DLD1 (cell line): ENCODE measurements around the gene NXN.

Experiments used
- in situ Hi-C: cut with HindIII; loops from 2 replicates; pipeline ENCODE4 v1.10.0; 2017; ENCODE audit warnings: low sequenced_read_pairs

Gene NXN

DNA sequence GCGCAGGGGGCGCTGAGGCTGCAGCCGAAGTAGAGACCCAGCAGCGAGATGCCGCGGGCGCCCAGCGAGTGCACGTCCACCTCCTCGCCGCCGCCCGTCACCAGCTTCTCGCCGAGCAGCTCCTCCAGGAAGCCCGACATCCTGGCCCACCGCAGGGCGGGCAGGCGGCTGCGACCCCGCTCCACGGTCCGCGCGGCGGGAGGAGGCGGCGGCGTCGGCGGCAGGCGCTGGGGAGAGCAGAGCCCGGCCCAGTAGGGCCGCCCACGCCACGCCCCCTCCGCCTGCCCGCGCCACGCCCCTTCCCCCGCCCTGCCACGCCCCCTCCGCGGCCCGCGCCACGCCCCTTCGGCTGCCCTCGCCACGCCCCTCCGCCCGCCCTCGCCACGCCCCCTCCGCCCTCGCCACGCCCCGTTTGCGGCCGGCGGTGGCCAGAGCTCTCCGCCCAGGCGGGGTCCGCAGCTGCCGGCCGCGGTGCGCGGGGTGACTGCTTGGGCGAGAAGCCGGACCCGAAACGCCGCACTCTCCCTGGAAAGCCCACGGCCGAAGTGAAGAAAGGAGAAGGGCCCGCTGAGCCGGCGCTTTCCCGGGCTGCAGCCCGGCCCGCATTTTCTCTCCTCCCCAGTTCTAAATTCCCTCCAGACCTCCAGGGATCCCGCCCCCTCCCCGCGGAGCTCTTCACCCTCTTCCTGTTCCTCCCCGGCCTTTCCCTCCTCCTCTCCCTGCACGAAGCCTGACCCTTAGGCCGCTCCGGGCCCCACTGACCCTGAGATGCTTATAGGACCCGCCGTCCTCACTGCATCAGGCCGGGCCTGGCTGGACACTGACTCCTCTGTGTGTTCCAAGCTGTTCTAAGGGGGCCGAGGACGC is at the start of gene NXN:
Gene NXN, minus strand, starts transcription at position 238 of the 867 bp plus-strand sequence.
- in situ Hi-C loops, result loop anchor here (25.0 kb wide), 1 partner anchor 192 kb away; the partner anchor contains the start of genes GLOD4 and MRM3

- in situ Hi-C loops, result no loop called here
Measured at GRCh38 chr17:1027044-1027443, 47.5 kb upstream of the NXN start.

GRCh38 chr17:1026599-1026975 is 47.0 kb upstream of the NXN start:
- in situ Hi-C loops, result no loop called here

DNA sequence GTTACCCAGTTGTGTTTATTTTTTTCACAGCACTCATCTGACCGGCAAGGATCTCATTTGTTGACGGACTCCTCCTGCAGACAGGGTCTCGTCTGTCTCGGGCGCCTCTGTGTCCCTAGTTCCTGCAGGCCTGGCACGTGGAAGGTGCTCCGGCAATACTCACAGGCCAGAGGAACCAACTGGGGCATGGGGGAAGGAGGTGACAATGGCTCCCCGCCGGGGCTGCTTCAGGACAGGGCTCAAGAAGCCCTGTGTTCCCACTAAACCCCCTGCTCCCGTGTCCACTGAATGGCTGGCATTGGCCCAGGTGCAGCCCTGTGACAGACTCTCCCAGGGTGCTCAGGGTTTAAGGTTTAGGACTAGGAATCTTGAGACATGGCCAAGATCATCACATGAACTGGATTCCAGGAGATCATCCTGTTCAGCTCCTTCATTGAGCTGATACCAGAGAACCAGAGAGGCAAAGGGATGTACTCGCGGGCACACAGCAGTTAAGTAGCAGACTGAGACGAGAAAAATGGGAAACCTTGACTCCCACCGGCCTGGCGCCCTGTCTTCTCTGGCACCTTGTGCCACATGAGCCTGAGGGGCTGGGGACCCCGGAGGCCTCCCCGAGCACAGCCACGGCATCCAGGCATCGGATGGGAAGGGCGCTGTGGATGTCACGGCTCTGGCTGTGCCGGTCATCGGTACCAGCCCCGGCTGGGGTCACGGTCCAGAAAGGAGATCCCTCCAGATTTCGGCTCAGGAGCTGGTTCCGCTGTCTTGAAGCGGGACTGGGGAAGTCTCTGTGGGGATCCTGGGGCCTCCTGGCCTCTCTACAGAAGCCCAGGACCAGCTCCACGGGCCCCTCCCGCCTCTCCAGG is 46.4 kb upstream of the NXN start:
- in situ Hi-C loops, result no loop called here

DNA sequence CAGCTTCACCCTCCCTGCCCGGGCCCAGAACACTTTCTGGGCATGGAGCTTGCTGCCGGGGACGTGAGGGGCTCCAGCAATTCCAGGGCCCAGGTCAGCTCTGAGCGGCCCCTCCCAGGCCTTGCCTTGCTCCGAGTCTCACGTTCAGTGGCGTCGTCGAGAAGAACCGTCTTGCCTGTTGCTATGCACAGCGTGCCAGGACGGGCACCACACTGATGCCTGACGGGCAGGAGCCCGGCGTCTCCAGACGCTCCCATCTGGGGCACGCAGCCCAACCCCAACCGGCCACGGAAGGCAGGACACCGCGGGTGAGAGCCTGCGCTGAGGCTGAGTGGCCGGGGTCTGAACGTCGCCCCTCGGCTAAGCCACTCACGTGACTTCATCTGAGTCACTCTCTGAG is 44.5 kb upstream of the NXN start:
- in situ Hi-C loops, result no loop called here

GRCh38 chr17:1022278-1023024 is 42.9 kb upstream of the NXN start:
- in situ Hi-C loops, result no loop called here

- in situ Hi-C loops, result no loop called here
Measured at GRCh38 chr17:1021147-1021546, 41.6 kb upstream of the NXN start.

DNA sequence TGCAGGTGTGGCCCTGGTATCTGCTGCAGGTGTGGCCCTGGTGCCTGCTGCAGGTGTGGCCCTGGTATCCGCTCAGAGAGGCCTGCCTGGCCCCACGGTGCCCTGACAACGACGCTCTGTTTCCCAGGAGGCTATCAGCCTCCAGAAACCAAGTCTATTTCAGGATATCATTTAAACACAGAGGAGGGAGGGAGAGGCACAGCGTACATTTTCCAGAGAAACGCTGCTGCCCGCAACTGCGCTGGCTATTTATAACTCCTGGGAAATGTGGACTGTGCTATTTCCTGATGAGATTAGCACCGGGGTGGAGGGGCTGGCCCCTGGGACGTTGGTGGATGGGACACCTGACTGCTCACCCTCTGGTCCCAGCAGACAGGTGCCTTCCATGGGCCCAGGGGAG is 39.9 kb upstream of the NXN start:
- in situ Hi-C loops, result no loop called here

GRCh38 chr17:1018547-1018946 is 39.0 kb upstream of the NXN start:
- in situ Hi-C loops, result no loop called here

DNA sequence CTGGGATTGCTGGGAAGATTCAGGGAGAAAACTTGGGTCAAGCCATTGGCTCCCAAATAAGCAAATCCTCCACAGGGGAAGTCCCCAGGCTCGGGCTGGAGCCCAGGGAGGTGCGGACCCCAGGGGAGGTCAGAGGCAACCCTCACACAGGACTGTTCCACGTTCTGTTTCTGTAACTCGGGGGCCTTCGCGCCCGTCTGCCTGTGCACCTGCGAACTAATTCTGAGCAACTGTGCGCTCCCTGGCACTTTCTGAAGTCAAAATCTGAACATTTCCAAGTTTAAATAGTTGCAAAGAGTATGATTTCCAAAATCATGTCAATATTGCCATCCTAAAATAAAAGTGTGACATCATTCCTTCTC is 34.1 kb upstream of the NXN start:
- in situ Hi-C loops, result no loop called here

- in situ Hi-C loops, result no loop called here
Measured at GRCh38 chr17:1012823-1013728, 33.5 kb upstream of the NXN start.

- in situ Hi-C loops, result no loop called here
Measured at GRCh38 chr17:1011760-1012735, 32.5 kb upstream of the NXN start.

DNA sequence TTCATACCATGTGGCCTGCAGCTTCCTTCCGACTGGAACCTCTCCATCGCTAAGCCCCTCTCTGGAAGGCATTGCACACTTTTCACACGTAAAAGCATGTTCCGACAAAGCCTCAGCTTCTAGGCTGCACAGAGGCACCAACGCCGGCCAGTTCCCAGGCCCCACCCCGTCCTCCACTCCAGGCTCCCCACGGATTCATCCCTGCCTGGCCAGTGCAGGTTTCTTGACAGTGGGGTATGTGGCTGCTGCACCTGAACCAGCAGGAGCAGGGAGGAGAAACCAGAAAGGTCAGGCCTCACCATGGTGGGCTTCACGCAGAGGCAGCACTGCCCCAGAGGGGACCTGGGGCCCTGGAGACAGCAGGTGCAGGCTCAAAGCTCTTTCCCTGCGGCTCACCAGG is 31.6 kb upstream of the NXN start:
- in situ Hi-C loops, result no loop called here

GRCh38 chr17:1010586-1010985 is 31.0 kb upstream of the NXN start:
- in situ Hi-C loops, result no loop called here

- in situ Hi-C loops, result no loop called here
Measured at GRCh38 chr17:1010086-1010450, 30.5 kb upstream of the NXN start.

DNA sequence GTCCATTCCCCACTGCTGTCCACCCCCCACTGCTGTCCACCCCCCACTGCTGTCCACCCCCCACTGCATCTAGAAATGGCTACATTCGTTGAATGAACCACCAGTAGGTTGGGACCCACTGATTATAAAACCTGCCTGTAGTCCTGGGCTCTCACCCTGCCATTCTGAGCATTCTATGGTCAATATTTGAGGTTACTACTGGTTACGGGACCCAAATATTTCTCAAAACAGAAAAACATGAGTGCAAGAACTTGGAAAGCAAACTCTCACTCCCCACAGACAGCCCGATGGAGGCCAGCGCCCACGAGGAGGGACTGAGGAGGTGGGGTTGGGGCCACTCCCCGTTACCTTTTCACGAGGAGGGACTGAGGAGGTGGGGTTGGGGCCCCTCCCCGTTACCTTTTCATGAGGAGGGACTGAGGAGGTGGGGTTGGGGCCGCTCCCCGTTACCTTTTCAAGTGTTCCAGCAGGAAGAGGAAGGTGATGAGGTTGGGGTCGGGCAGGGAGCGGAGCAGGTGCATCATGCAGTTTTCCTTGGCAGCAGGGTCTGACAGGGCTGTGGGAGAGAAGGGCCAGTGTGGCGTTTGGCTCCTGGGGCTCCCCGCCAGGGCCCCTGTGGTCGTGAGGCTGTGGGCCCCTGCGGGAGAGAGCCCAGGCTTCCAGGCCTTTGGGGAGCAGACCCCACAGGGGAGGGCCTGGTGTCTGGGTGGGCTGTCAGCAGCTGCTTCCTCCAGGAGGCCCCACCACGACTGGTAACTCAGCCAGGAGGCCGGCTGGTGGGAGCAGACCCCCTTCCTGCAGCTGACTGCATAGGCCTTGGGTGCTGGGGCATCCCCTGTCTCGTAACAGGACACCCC is 29.9 kb upstream of the NXN start:
- in situ Hi-C loops, result no loop called here

DNA sequence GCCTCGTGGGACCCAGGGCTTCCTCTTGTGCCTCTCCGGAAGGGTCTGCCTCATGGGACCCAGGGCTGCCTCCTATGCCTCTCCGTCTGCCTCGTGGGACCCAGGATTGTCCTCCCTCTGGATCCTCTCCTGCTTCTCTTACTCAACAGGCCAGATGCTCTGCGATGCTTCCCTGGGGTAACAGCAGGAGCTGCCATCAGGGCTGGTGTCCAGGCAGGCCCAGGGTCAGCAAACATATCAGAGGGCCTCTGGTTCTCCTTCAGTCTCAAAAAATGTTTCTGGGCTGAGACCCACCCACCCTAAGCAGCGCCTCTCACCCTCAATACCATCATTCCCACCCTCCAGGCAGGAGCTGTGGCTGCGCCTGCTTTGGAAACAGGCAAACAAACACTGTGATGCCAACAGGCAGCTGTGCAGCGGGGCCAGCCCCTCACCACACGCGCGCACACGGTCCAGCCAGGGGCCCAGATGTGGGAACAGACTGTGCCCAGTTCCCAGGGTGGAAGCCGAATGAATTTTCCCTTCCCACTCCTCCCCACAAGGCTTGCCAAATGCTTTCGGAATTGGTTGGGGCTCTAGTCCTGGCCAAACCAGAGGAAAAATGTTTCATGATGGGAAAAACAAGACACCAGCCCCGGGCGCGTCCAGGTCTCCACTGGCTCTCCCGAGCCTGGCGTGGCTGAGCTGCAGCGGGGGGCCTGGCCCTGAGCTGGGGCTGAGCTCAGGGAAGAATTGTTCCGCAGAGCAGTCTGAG is 28.6 kb upstream of the NXN start:
- in situ Hi-C loops, result no loop called here
